Globus pallidus (tissue), 1 donor: Measurements from ENCODE around the gene OLA1.

Source experiments
- DNase-seq: peaks from one replicate; pipeline ENCODE4 v3.0.0-alpha.2; 2015; ENCODE audit warnings: low spot score

Gene OLA1

GRCh38 chr2:174180165-174180724 lies 68.1 kb downstream of the OLA1 start:
- DNase-seq: no peak

- no peak for DNase-seq
Measured at GRCh38 chr2:174177316-174177890, 70.9 kb downstream of the OLA1 start.

GRCh38 chr2:174176898-174177297 lies 71.4 kb downstream of the OLA1 start:
- no peak for DNase-seq

- DNase-seq: no peak
Measured at GRCh38 chr2:174174741-174175140, 73.6 kb downstream of the OLA1 start.

- no peak for DNase-seq
Measured at GRCh38 chr2:174172802-174173355, 75.5 kb downstream of the OLA1 start.

- DNase-seq: no peak
Measured at GRCh38 chr2:174171686-174172445, 76.5 kb downstream of the OLA1 start.

- no peak for DNase-seq
Measured at GRCh38 chr2:174169372-174169771, 79.0 kb downstream of the OLA1 start.

- no peak for DNase-seq
Measured at GRCh38 chr2:174166261-174166660, 82.1 kb downstream of the OLA1 start.

GRCh38 chr2:174161490-174161889 lies 86.8 kb downstream of the OLA1 start:
- DNase-seq: no peak

GRCh38 chr2:174158003-174158402 lies 90.3 kb downstream of the OLA1 start:
- peak; percentile 25 for DNase-seq

GRCh38 chr2:174157053-174157452 lies 91.3 kb downstream of the OLA1 start:
- DNase-seq: no peak

GRCh38 chr2:174153757-174154680 lies 94.3 kb downstream of the OLA1 start:
- no peak for DNase-seq

- no peak for DNase-seq
Measured at GRCh38 chr2:174149530-174149929, 98.8 kb downstream of the OLA1 start.

GRCh38 chr2:174148833-174149232 lies 99.5 kb downstream of the OLA1 start:
- no peak for DNase-seq

- DNase-seq: no peak
Measured at GRCh38 chr2:174145827-174146226, 102.5 kb downstream of the OLA1 start.

GRCh38 chr2:174142290-174142689 lies 106.0 kb downstream of the OLA1 start:
- DNase-seq: no peak

- no peak for DNase-seq
Measured at GRCh38 chr2:174138161-174138560, 110.2 kb downstream of the OLA1 start.

- no peak for DNase-seq
Measured at GRCh38 chr2:174135981-174136380, 112.4 kb downstream of the OLA1 start.

GRCh38 chr2:174125090-174125489 lies 123.2 kb downstream of the OLA1 start:
- no peak for DNase-seq

- no peak for DNase-seq
Measured at GRCh38 chr2:174124181-174124580, 124.2 kb downstream of the OLA1 start.

GRCh38 chr2:174122185-174122584 lies 126.1 kb downstream of the OLA1 start:
- no peak for DNase-seq

- DNase-seq: no peak
Measured at GRCh38 chr2:174121612-174122011, 126.7 kb downstream of the OLA1 start.
